Measurements from ENCODE around the gene FBXL19.
A peak's percentile ranks its signal among the peaks of the same experiment; 100 is the strongest.
"Not testable (repeated sequence)": the region's sequence is repeated elsewhere in the genome, so short reads cannot be mapped to it uniquely, and the experiment has no call there.

The FBXL19 gene

GRCh38 chr16:30923554-30924075 lies at the start of gene FBXL19:
Gene FBXL19 (plus strand): TSS chr16:30923572. CDS start chr16:30925755, 2,183 bp downstream.
- no peak for DNase-seq (ENCODE audit: low read depth, low spot score)

- no peak for DNase-seq (ENCODE audit: low read depth, low spot score)
Observed at GRCh38 chr16:30874244-30874820, 49.0 kb upstream of the FBXL19 start.

- peak; percentile 77 for DNase-seq (ENCODE audit: low read depth, low spot score)
Observed at GRCh38 chr16:30874821-30875717, 48.3 kb upstream of the FBXL19 start.

- no peak for DNase-seq (ENCODE audit: low read depth, low spot score)
Observed at GRCh38 chr16:30875871-30876801, 47.2 kb upstream of the FBXL19 start.

- no peak for DNase-seq (ENCODE audit: low read depth, low spot score)
Observed at GRCh38 chr16:30876867-30877266, 46.5 kb upstream of the FBXL19 start.

- DNase-seq (ENCODE audit: low read depth, low spot score) = no peak
Observed at GRCh38 chr16:30882429-30883310, 40.7 kb upstream of the FBXL19 start.

- no peak for DNase-seq (ENCODE audit: low read depth, low spot score)
Observed at GRCh38 chr16:30884760-30885159, 38.6 kb upstream of the FBXL19 start.

GRCh38 chr16:30885196-30885595 lies 38.2 kb upstream of the FBXL19 start:
- DNase-seq (ENCODE audit: low read depth, low spot score) = no peak

- DNase-seq (ENCODE audit: low read depth, low spot score) = no peak
Observed at GRCh38 chr16:30886145-30886544, 37.2 kb upstream of the FBXL19 start.

- DNase-seq (ENCODE audit: low read depth, low spot score) = no peak
Observed at GRCh38 chr16:30887927-30888326, 35.4 kb upstream of the FBXL19 start.

GRCh38 chr16:30888856-30889499 lies 34.4 kb upstream of the FBXL19 start:
- DNase-seq (ENCODE audit: low read depth, low spot score) = no peak

GRCh38 chr16:30889721-30890120 lies 33.7 kb upstream of the FBXL19 start:
- DNase-seq (ENCODE audit: low read depth, low spot score) = no peak

GRCh38 chr16:30891043-30891823 lies 32.1 kb upstream of the FBXL19 start:
- DNase-seq (ENCODE audit: low read depth, low spot score) = not testable (repeated sequence)

GRCh38 chr16:30892670-30893416 lies 30.5 kb upstream of the FBXL19 start:
- DNase-seq (ENCODE audit: low read depth, low spot score) = no peak

GRCh38 chr16:30893417-30893743 lies 30.0 kb upstream of the FBXL19 start:
- no peak for DNase-seq (ENCODE audit: low read depth, low spot score)

- DNase-seq (ENCODE audit: low read depth, low spot score) = peak; percentile 62
Observed at GRCh38 chr16:30893744-30894539, 29.4 kb upstream of the FBXL19 start, which contains the start of gene BCL7C. Gene BCL7C (minus strand): TSS chr16:30894077. CDS start chr16:30893944, 133 bp downstream.

GRCh38 chr16:30894540-30895368 lies 28.6 kb upstream of the FBXL19 start:
- no peak for DNase-seq (ENCODE audit: low read depth, low spot score)
